ENCODE results near the gene SYCP2L. TPM values are rescaled to one million over a fixed set of nuclear protein-coding genes. Genes with fewer than 3 reads are reported as not detected.

Gene SYCP2L
- total and polyA plus RNA-seq, 9 of the 15 experiments (the other 6 are each of a cell fraction or from before 2014, with no cell fraction given): 12.4 to 46.9 (median 22.0) TPM

- TF ChIP-seq ZNF445 (CRISPR knock-in tag; IDR thresholded peaks at IDR 0.05; ENCODE audit: low read depth) (no peak), ZFP30 (CRISPR knock-in tag; IDR thresholded peaks at IDR 0.05; ENCODE audit: borderline replicate concordance) (no peak), ZNF518B (CRISPR knock-in tag; IDR thresholded peaks at IDR 0.05) (no peak), PTBP1 (IDR thresholded peaks at IDR 0.05; ENCODE audit: low read depth, low read length) (no peak), TSHZ1 (CRISPR knock-in tag; IDR thresholded peaks at IDR 0.05) (no peak), CHD1 (IDR thresholded peaks at IDR 0.05; ENCODE audit: low read length) (peak; percentile 21), MBD1 (CRISPR knock-in tag; IDR thresholded peaks at IDR 0.05) (no peak), HSF4 (CRISPR knock-in tag; IDR thresholded peaks at IDR 0.05; ENCODE audit: borderline replicate concordance) (no peak), MEF2A (IDR thresholded peaks at IDR 0.05; ENCODE audit: control insufficient read depth, low read depth, low read length) (no peak), PURB (CRISPR knock-in tag; IDR thresholded peaks at IDR 0.05; ENCODE audit: low read depth) (no peak), PTRF (tag; IDR thresholded peaks at IDR 0.05) (no peak), ZNF76 (CRISPR knock-in tag; IDR thresholded peaks at IDR 0.05; ENCODE audit: borderline replicate concordance) (no peak), ETS2 (tag; IDR thresholded peaks at IDR 0.05; ENCODE audit: borderline replicate concordance, poor library complexity, severe bottlenecking) (no peak), BCL6 (CRISPR knock-in tag; IDR thresholded peaks at IDR 0.05) (no peak), KDM2B (CRISPR knock-in tag; IDR thresholded peaks at IDR 0.05) (no peak)
Observed at GRCh38 chr6:10886691-10887502, at the start of gene SYCP2L (continued).
